T-cell (primary cell): Measurements from ENCODE around the gene FADS2. TPM values are rescaled to one million over a fixed set of nuclear protein-coding genes. Genes with fewer than 3 reads are reported as not detected.

Experiments
- ATAC-seq, 4 experiments: fragments of 200-7000 bp in 3 of 4; fragments of 150-1000 bp in 1 of 4; cut with Tn5 transposase; replicated peaks in 1 of 4; 1 replicate in 3 of 4; 2 replicates in 1 of 4; pipeline ENCODE4 v1.10.0; 2021; ENCODE audit warnings: moderate library complexity in 3 of 4, mild to moderate bottlenecking in 2 of 4, moderate number of reproducible peaks in 1 of 4
- CTCF ChIA-PET, 2 donors: fragments of 300-600 bp; sonication (Branson Sonifier 250); formaldehyde crosslinking; loops; one replicate each; lab custom pipeline; 2022; ENCODE audit warnings: antibody characterized with exemption in 2 of 2; lab: Charles Lee
- POLR2A ChIA-PET, 2 donors: fragments of 300-600 bp; sonication (Branson Sonifier 250); formaldehyde crosslinking; loops; one replicate each; lab custom pipeline; 2022; ENCODE audit warnings: antibody characterized with exemption in 2 of 2; lab: Charles Lee
- DNase-seq, 35 experiments: peaks; one replicate each; pipeline versions ENCODE4 v3.0.0 to v3.0.0-alpha.2; 2013 to 2023
- H3K27ac ChIP-seq: one replicate; pipeline ENCODE4 v1.5.1; 2013; ENCODE audit warnings: low read length
- H3K27me3 ChIP-seq, 2 experiments: replicated peaks in 1 of 2; 1 replicate in 1 of 2; 2 replicates in 1 of 2; pipeline versions ENCODE4 v1.6.1 to v1.7.0; 2013; ENCODE audit warnings: low read length in 1 of 2, mixed read lengths in 1 of 2; ENCODE audit not compliant: control insufficient read depth in 2 of 2, insufficient read depth in 2 of 2; ENCODE audit errors: extremely low read depth in 1 of 2
- H3K36me3 ChIP-seq, 2 donors: 1 replicate in 1 of 2; 2 replicates in 1 of 2; pipeline versions ENCODE4 v1.6.1 to v1.7.0; 2013; ENCODE audit warnings: low read length in 1 of 2; ENCODE audit not compliant: control insufficient read depth in 2 of 2, insufficient read depth in 1 of 2; ENCODE audit errors: extremely low read depth in 1 of 2
- H3K4me1 ChIP-seq, 2 experiments: 1 replicate in 1 of 2; 2 replicates in 1 of 2; pipeline versions ENCODE4 v1.6.1 to v1.7.0; 2013; ENCODE audit warnings: low read length in 2 of 2, mixed read lengths in 1 of 2; ENCODE audit not compliant: insufficient read depth in 2 of 2, control insufficient read depth in 1 of 2; ENCODE audit errors: extremely low read depth in 1 of 2
- H3K4me3 ChIP-seq, 2 donors: 1 replicate in 1 of 2; 2 replicates in 1 of 2; pipeline versions ENCODE4 v1.5.1 to v1.7.0; 2013; ENCODE audit warnings: mild to moderate bottlenecking in 2 of 2, low read length in 1 of 2, moderate library complexity in 1 of 2; ENCODE audit not compliant: control insufficient read depth in 1 of 2; ENCODE audit errors: extremely low read depth in 1 of 2
- H3K9me3 ChIP-seq: 2 replicates; pipeline ENCODE4 v1.7.0; 2013
- H3K27ac Mint-ChIP-seq, 2 donors: one replicate each; pipeline ENCODE4 v1.8.0; 2020 to 2021; ENCODE audit warnings: mild to moderate bottlenecking in 2 of 2, mixed read lengths in 2 of 2
- H3K27me3 Mint-ChIP-seq, 2 donors: one replicate each; pipeline ENCODE4 v1.8.0; 2021 to 2022; ENCODE audit warnings: mixed read lengths in 2 of 2
- H3K36me3 Mint-ChIP-seq: one replicate; pipeline ENCODE4 v1.8.0; 2021; ENCODE audit warnings: mixed read lengths
- H3K4me1 Mint-ChIP-seq, 3 donors: one replicate each; pipeline ENCODE4 v1.8.0; 2020 to 2022; ENCODE audit warnings: mixed read lengths in 3 of 3, mild to moderate bottlenecking in 1 of 3
- H3K4me3 Mint-ChIP-seq, 3 donors: one replicate each; pipeline ENCODE4 v1.8.0; 2020 to 2022; ENCODE audit warnings: mild to moderate bottlenecking in 3 of 3, mixed read lengths in 3 of 3, moderate library complexity in 3 of 3
- H3K9me3 Mint-ChIP-seq, 3 donors: one replicate each; pipeline ENCODE4 v1.8.0; 2020 to 2022; ENCODE audit warnings: mixed read lengths in 3 of 3
- WGBS: methylation state at CpG from one replicate; pipeline ENCODE4 v1.1.5; 2013; ENCODE audit warnings: missing lambda C conversion rate; ENCODE audit not compliant: insufficient coverage; 5-methylcytosine and 5-hydroxymethylcytosine counted together
- total RNA-seq, 35 experiments: library from RNA in 6 of 35; stranded (reverse) in 6 of 35; fragments of 120-200 nt in 1 of 35; gene quantifications; one replicate each; pipeline versions ENCODE4 v1.2.1 to v1.2.4 and lab custom pipeline; 2013 to 2026

The FADS2 gene
- total RNA-seq, 5 donors from 2014 or later (not counting 1 experiment from before 2014, with no cell fraction given), result 1.9 to 20.9 (median 2.7) TPM

DNA sequence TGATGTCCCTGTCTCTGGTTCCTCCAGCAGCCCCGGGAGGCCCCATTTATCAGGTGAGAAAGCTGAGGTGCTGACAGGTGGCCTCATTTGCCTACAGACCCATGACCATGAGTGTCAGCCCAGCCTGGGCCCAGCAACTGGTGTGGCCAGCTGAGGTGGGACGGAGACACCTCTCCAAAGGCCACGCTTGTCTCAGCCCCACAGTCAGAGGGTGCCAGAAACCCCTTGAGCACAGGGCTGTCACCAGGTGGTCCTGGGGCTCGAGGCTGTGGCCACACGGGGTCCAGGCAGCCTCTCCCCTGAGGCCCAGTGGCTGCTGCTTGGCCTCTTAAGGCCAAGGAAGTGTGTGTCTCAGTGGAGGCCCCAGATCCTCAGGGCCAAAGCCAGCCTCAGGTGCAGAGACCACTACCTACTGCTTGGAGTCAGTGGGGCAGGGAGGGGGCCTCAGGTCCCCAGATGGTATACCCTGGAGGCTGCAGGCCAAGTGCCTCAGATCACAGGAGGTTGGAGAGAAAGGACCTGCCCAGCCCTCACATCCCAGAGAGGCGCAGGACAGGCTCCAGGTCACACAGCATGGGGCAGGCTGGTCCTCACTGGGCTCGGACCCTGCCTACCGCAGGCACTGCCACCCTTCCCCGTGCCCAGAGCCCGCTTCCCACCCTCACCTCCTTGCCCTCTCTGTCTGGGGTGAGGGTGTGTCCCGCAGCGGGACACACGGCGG lies 77.9 kb downstream of the FADS2 start:
- ATAC-seq, result no peak
- WGBS, result 75% methylated on average over 10 of the region's 14 CpGs

DNA sequence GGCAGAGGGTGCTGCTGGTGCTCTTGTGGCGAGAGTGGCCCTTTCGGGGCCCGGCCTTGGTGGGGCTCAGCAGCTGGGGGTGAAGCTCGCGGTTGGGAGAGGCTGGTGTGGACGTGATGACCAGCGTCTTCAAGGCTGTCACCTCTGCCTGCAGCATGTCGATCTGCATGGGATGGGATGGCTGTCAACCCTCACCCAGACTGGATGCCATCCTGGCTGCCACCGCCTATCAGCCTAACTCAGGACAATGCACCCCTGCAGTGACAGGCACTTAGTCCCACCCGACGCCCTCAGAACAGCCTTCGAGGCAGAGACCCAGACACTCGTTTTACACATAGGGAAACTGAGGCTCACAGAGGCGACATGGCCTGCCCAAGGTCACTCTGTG lies 78.4 kb downstream of the FADS2 start:
- H3K27ac ChIP-seq, result no peak overlapping the region
- WGBS, result 75% methylated on average over 11 of the region's 14 CpGs
- Mint-ChIP-seq H3K36me3 (no peaks in the 10 kb centered on the region), H3K4me1 (peaks cover 0 to 5% (median 0%) of the 10 kb centered on the region in 3 donors), H3K9me3 (no peaks in the 10 kb centered on the region), H3K4me3 (no peak overlapping the region), H3K27me3 (peaks cover 0 to 3% of the 10 kb centered on the region in 2 donors), H3K27ac (no peak overlapping the region)
- DNase-seq (no peak), ATAC-seq (no peak)
- CTCF ChIA-PET, result no interaction called here
- no peaks in the 10 kb centered on the region for H3K9me3 ChIP-seq
- peaks cover 0 to 3% of the 10 kb centered on the region in 2 experiments for H3K4me1 ChIP-seq
- no peaks in the 10 kb centered on the region for H3K36me3 ChIP-seq
- no peak overlapping the region for H3K4me3 ChIP-seq
- POLR2A ChIA-PET, result no interaction called here
- peaks cover 0 to 31% of the 10 kb centered on the region in 2 experiments for H3K27me3 ChIP-seq

More for the DNA sequence above, 77.9 kb downstream of the FADS2 start:
- peaks cover 0 to 28% of the 10 kb centered on the region in 2 experiments for H3K27me3 ChIP-seq
- Mint-ChIP-seq H3K36me3 (no peaks in the 10 kb centered on the region), H3K4me3 (no peak overlapping the region), H3K9me3 (no peaks in the 10 kb centered on the region), H3K27ac (no peak overlapping the region), H3K4me1 (peaks cover 0 to 5% (median 0%) of the 10 kb centered on the region in 3 donors), H3K27me3 (peaks cover 0 to 2% of the 10 kb centered on the region in 2 donors)
- no peak for DNase-seq
- H3K4me1 ChIP-seq, result peaks cover 0 to 3% of the 10 kb centered on the region in 2 experiments
- H3K4me3 ChIP-seq, result no peak overlapping the region
- no peaks in the 10 kb centered on the region for H3K9me3 ChIP-seq
- H3K27ac ChIP-seq, result no peak overlapping the region
- H3K36me3 ChIP-seq, result no peaks in the 10 kb centered on the region
- POLR2A ChIA-PET, result no interaction called here
- CTCF ChIA-PET, result no interaction called here

DNA sequence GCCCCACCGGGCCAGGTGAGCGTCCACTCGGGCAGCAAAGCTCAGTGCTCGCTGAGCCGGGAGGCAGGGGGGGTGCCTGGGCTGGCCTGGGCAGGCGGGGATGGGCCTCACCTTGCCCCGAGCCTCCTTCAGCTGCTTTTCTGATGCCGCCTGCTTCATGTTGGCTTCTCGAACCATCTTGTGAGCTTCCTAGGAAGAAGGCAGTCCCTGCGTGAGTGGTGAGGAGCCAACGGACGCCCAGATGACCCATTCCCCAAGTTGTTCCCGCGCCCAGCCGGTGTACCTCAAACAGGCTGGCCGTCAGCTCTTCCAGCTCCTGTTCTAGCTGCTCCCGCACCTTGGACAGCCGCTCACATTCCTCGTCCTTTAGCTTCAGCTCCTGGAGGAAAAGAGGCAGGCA lies 79.2 kb downstream of the FADS2 start:
- DNase-seq (no peak), ATAC-seq (no peak)
- H3K36me3 ChIP-seq, result no peaks in the 10 kb centered on the region
- no peak overlapping the region for H3K27ac ChIP-seq
- Mint-ChIP-seq H3K9me3 (no peaks in the 10 kb centered on the region), H3K27me3 (peaks cover 0 to 5% of the 10 kb centered on the region in 2 donors), H3K27ac (no peak overlapping the region), H3K36me3 (no peaks in the 10 kb centered on the region), H3K4me1 (peaks cover 0 to 5% (median 0%) of the 10 kb centered on the region in 3 donors), H3K4me3 (no peak overlapping the region)
- POLR2A ChIA-PET, result no interaction called here
- H3K27me3 ChIP-seq, result peaks cover 0 to 35% of the 10 kb centered on the region in 2 experiments
- 87% methylated on average over 19 of the region's 19 CpGs for WGBS
- CTCF ChIA-PET, result interaction anchor here (1.1 to 1.4 kb wide), 2 partner anchors 8 to 175 kb away, joined by 3 to 6 read pairs; no protein-coding TSS in a partner anchor
- peaks cover 0 to 3% of the 10 kb centered on the region in 2 experiments for H3K4me1 ChIP-seq
- H3K4me3 ChIP-seq, result no peak overlapping the region
- no peaks in the 10 kb centered on the region for H3K9me3 ChIP-seq

DNA sequence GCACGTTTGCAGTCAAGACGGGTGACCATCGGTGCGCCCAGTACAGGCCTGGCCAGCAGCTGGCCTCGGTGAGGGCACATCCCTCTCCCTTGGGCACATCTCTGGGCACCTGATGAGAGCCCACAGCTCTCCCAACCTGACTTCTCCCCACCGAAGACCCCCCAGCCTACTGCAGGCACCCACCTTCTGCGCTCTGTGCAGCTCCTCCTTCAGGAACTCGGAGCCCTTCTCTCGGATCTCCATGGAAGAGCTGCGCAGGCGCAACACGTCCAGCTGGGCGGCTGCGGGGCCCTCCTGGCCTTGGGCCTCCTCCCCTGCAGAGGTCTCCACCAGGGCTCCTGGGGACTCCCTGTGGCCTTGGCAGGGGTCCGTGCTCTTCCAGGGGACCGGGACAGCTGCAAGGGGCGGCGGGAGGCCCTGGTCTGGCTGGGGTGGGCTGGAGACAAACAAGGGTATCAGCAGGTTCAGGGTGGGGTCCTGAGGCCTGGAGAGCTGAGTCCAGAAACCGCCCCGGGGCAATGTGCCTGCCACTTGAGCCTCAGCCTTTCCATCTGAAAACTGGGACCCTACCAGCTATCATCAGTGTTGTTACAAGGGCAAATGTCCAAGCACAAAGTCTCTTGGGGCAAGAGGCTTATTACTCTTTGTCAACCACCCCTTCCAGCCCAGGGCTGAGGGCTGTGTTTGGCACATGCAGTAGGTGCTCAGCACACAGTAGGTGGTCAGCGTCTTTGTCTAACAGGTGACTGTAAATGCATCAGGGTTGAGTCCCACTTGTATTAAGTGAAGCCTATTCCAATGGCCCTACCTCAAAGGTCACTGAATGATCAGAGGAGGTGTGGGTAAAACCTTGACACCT lies 80.0 kb downstream of the FADS2 start:
- Histone ChIP-seq H3K4me1 (peaks cover 0 to 3% of the 10 kb centered on the region in 2 experiments), H3K27me3 (peaks cover 0 to 40% of the 10 kb centered on the region in 2 experiments), H3K36me3 (no peaks in the 10 kb centered on the region), H3K27ac (no peak overlapping the region), H3K4me3 (no peak overlapping the region), H3K9me3 (no peaks in the 10 kb centered on the region)
- Mint-ChIP-seq H3K27ac (no peak overlapping the region), H3K4me3 (no peak overlapping the region), H3K27me3 (peaks cover 4 to 12% of the 10 kb centered on the region in 2 donors), H3K9me3 (no peaks in the 10 kb centered on the region), H3K36me3 (no peaks in the 10 kb centered on the region), H3K4me1 (peaks cover 0 to 5% (median 0%) of the 10 kb centered on the region in 3 donors)
- CTCF ChIA-PET, result interaction anchor here (0.6 to 1.4 kb wide), 3 partner anchors 9 to 174 kb away, joined by 3 to 6 read pairs (median 4); no protein-coding TSS in a partner anchor
- ATAC-seq (no peak), DNase-seq (no peak)
- POLR2A ChIA-PET, result no interaction called here
- 87% methylated on average over 15 of the region's 21 CpGs for WGBS

DNA sequence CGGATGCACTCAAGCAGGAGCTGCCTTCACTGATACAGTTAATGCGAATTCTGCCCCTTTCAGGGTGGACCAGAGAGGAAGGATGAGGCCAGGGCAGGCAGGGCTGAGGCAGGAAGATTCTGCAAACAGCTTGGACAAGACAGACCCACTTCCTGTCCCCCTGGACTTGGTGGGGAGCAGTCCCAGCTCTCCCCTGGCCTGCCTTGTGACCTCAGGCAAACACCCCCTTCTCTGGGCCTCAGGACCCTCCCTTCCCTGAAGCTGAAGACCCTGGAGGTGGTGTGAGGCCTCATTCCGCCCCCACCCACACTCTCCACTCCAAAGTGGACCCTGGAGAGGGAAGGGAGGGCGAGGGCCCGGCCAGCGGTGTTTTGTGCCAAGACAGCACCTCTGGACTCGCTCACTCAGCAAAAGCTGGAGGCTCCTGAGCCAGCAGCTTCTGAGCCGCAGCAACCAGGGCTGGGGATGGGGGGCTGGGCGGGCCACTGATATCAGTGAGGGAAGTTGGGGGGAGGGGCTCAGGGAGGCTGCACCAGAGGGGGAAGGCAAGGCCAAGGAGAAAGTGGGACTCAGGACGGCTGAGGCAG lies 80.7 kb downstream of the FADS2 start:
- ChIA-PET CTCF (interaction anchor here in 1 of 2 donors (0.6 to 1.4 kb wide), 2 partner anchors 10 to 61 kb away, joined by 3 to 4 read pairs; no protein-coding TSS in a partner anchor), POLR2A (no interaction called here)
- Mint-ChIP-seq H3K36me3 (no peaks in the 10 kb centered on the region), H3K9me3 (no peaks in the 10 kb centered on the region), H3K27me3 (peaks cover 10 to 17% of the 10 kb centered on the region in 2 donors), H3K4me1 (peaks cover 0 to 4% (median 0%) of the 10 kb centered on the region in 3 donors), H3K27ac (no peak overlapping the region), H3K4me3 (no peak overlapping the region)
- no peak for ATAC-seq
- peaks cover 0 to 45% of the 10 kb centered on the region in 2 experiments for H3K27me3 ChIP-seq
- 74% methylated on average over 7 of the region's 10 CpGs for WGBS
- H3K27ac ChIP-seq, result no peak overlapping the region
- no peaks in the 10 kb centered on the region for H3K36me3 ChIP-seq
- no peak overlapping the region for H3K4me3 ChIP-seq
- peaks cover 0 to 3% of the 10 kb centered on the region in 2 experiments for H3K4me1 ChIP-seq
- H3K9me3 ChIP-seq, result no peaks in the 10 kb centered on the region
- no peak for DNase-seq
